IPS-18c (cell line): ENCODE data around the gene RAD50.
"Not testable (repeated sequence)": the region's sequence is repeated elsewhere in the genome, so short reads cannot be mapped to it uniquely, and the experiment has no call there.

ENCODE experiments used
- H3K4me3 ChIP-seq: 2 replicates; pipeline ENCODE4 v1.7.0; 2013; ENCODE audit warnings: low read depth, mild to moderate bottlenecking, low read length, moderate library complexity; ENCODE audit not compliant: insufficient read depth
- H3K9me3 ChIP-seq: one replicate; pipeline ENCODE4 v1.6.1; 2013; ENCODE audit warnings: mild to moderate bottlenecking, low read length, moderate library complexity; ENCODE audit not compliant: control insufficient read depth, insufficient read depth

RAD50 gene

DNA sequence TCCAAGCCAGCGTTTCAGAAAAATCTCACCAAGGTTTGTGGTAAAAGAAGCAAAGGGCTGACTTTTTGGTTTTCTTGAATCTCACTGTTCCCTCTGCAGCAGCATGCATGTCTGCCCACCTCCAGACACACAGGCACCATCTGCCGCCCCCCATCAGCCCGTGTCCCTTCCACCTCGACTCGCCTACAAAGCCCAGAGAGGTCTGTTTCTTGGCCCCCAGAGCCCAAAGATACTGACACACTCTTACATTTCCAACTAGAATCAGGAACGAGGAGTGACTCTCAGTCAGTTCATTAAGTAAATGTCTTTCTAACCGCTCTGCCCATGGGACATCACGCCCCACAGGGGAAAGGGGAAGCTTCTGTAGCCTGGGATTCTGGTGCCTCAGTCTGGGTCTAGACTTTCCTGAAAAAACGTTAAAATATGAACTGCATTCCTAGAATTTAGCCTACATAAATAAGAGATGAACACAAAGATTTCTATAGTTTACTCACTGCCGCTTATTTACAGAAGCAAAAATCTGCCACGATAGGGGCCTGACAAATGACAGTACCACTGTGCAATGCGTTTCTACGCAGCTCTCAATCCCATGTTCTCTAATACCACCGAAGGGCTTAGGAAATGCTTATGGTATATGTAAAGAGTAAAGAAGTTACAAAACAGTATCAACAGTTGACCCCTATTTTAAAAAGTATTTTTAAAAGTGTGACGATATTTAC lies 121.1 kb downstream of the RAD50 start:
- H3K4me3 ChIP-seq = no peak overlapping the region
- H3K9me3 ChIP-seq = no peaks in the 10 kb centered on the region

DNA sequence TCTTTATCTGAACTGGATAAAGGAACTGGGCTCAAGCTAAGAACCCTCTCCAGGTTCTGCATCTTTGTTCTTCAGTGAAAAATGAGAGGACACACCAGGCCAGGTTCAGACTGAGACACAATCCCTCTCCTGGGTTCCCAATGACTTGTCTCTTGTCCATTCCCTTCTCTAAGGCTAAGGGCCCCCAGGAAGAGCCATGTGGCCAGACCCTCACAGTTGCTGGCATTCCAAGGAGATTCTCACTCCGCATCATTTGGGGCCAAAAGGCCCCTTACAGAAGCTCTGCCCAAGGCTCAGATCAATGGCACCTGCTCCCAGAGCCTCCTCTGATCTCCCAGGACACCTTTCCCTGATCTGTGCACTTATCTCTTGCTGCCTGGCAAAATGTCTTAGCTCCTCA lies 122.0 kb downstream of the RAD50 start:
- Histone ChIP-seq H3K9me3 (no peaks in the 10 kb centered on the region), H3K4me3 (no peak overlapping the region)

DNA sequence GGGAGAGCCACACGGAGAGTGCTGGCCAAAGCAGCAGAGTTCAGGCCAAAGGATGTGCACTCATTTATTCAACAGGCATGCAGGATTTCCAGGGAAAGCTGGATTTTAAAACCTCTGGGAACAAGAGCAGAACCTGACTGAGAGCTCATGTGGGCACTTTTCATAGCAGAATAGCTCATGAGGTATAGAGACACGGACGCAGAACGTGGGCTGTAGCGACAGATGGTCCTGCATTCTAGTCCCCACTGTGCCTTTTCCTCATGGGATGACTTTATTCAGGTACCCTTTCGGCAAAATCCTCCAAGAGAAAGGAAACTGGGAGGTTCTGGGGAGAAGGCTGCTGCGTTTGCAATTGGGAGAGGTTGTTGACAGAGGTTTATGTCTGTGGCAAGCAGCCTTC lies 122.4 kb downstream of the RAD50 start:
- Histone ChIP-seq H3K4me3 (no peak overlapping the region), H3K9me3 (no peaks in the 10 kb centered on the region)

DNA sequence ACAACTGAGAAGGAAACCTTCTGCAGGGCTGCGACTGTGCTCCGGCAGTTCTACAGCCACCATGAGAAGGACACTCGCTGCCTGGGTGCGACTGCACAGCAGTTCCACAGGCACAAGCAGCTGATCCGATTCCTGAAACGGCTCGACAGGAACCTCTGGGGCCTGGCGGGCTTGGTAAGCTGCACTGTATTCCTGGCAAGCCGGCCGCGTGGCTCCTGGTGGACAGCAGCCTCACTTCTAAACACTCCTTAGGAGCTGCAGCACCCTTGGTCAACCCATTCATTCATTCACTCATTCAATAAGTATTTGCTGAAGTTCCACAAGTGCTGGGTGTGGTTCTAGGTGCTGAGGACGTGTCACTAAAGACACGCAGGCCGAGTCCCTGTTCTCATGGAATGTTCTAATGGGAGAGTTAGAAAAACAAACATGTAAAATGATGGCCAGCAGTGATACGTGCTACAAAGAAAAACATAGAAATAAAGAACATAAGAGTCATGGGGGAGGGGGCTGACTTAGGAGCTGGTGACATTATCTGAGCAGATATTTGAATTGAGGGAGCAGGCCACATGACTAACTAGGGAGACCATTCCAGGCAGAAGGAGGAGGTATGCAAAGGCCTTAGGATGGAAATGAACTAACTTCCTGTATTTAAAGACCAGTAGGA lies 123.1 kb downstream of the RAD50 start:
- H3K9me3 ChIP-seq = no peaks in the 10 kb centered on the region
- no peak overlapping the region for H3K4me3 ChIP-seq

DNA sequence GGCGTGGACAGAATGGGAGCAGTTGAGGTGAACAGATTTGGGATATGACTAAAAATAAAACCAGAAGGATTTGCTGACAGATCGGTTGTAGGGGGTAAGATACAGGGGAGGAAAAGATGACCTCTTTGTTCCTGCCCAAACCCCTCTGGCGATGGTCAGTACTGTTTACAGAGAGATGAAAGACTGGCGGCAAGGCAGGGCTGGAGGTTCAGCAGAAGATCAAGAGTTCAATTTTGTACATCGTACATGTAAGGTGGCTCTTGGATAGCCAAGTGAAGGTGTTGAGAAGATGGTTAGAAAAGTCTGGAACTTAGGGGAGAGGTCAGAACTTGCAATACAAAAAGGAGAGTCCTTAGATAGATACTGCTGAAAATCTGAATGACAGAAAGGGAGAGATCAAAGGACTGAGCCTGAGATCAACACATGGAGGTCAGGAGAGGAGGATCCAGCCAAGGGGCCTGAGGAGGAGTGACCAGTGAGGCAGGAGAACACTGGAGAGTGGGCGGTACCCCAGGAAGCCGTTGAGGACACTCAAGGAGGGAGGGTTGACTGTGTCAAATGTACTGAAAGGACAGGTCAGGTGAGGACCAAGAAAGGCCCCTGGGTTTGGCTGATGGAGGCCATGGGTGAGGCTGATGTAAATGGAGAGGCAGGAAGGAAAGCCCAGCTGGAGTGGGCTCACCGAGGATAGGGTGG lies 124.2 kb downstream of the RAD50 start:
- Histone ChIP-seq H3K4me3 (no peak overlapping the region), H3K9me3 (no peaks in the 10 kb centered on the region)

DNA sequence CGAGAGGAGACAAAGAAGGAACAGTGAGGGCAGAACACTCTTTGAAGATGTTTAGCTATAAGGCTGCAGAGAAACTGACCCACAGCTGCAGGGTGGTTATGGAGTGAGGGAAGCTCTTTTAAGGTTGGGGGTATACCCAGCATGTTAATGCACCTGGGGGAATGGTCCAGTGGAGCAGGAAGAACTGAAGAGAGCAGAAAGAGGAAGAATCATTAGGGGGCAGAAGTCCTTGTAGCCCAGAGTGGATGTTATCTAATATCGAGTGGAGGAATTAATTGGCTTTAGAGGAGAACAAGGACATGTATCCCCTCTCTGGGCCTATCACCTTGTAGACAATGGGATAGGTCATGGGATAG lies 124.7 kb downstream of the RAD50 start:
- H3K4me3 ChIP-seq = no peak overlapping the region
- no peaks in the 10 kb centered on the region for H3K9me3 ChIP-seq

DNA sequence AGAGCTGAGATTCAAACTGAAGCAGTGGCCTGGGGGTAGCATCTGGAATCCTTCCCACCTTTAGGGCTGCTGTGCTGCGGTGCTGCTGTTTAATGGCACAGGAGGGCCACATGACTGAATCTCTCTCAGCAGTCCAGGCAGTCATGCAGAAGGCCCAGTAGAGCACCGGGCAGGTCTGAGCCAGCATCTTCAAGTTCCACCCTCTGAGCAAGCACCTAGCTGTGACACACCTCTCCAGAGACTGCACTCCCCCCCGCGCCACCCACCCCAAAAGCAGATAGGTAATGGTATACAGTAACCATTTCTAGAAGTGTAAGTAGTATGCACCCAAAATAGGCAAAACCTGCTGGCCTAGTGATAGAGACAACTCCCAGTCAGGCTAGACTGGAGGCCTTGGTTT lies 125.2 kb downstream of the RAD50 start:
- H3K9me3 ChIP-seq = no peaks in the 10 kb centered on the region
- no peak overlapping the region for H3K4me3 ChIP-seq

DNA sequence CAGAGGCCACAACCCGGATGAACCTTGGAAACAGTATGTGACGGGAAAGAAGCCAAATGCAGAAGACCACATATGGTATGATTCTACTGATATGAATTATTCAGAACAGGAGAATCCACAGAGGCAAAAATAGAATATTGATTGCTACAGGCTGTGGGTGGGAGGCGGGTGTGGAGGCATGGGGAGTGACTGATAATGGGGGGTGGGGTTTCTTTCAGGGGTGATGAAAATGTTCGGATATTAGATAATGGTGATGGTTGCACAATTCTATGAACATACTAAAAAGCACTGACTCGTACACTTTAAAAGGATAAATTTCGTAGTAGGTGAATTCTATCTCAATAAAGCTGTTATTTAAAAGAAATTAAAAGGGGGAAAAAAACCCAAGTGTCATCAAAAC lies 127.7 kb downstream of the RAD50 start:
- no peak overlapping the region for H3K4me3 ChIP-seq
- no peaks in the 10 kb centered on the region for H3K9me3 ChIP-seq

DNA sequence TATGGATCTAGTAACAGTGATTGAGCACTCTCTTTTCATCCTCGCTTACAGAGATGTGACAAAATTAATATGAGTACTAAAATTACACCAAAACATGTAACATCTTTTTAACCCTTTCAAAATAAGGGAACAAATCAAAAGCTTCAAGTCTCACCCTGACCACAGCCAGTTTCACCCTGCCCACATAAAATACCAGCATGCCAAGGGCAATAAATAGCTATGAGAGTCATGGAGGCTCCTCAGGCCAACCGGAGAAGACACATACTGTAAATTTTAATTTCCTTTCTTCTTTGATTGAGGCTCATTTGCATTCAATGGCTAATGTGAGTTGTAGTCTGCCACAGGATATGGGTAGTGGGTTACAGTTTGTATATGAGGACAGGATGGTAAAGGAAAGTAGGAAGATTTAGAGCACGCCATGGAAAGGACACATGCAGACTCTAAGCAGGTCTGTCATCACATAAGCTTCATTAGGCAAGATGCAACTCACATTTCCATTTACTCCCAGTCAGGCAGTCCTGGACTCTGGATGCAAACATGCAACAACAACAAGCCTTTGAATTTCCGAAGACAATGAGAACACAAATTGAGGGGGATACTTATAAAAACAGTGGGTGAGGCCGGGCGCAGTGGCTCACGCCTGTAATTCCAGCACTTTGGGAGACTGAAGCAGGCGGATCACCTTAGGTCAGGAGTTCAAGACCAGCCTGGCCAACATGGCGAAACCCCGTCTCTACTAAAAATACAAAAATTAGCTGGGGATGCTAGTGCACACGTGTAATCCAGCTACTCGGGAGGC lies 128.3 kb downstream of the RAD50 start:
- H3K9me3 ChIP-seq = no peaks in the 10 kb centered on the region
- no peak overlapping the region for H3K4me3 ChIP-seq

DNA sequence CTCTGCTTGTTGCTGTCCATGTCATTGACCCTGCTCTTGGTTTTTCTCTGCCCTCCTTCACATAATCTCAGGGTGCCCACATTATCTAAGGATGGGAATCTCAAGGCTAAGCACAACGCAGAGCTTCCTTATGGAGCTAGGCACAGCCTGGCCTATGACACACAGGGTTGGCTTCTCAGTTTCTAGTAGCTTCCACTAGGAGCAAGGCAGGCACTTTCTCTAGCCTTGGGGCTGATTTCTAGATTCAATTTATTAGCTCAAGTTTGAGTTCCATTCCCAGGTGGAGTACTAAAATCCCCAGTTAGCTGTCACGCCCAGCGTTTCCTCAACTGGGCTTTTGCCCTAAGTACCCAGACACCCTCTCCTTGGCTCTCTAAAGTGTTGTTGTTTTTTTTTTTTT lies 129.4 kb downstream of the RAD50 start:
- H3K9me3 ChIP-seq = no peaks in the 10 kb centered on the region

DNA sequence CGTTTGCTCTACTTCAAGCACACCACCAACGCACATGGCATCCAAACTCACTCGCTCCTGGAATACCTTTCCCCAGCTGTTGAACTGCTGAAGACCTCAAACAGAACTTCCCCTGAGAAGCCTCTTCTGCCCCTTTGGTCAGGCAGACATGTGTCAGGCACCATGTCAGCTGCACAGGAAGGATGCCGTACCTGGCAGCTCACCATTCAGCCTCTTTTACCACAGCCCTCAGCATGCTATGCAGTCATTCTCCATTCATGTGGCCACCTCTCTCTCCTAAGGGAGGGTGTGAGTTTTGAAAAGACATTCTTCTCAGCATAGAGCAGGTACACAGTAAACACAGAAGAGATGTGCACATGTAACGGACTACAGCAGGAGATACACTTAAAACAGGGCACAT lies 131.2 kb downstream of the RAD50 start:
- Histone ChIP-seq H3K4me3 (no peak overlapping the region), H3K9me3 (no peaks in the 10 kb centered on the region)

More for the DNA sequence above, 129.4 kb downstream of the RAD50 start:
- H3K4me3 ChIP-seq = no peak overlapping the region

DNA sequence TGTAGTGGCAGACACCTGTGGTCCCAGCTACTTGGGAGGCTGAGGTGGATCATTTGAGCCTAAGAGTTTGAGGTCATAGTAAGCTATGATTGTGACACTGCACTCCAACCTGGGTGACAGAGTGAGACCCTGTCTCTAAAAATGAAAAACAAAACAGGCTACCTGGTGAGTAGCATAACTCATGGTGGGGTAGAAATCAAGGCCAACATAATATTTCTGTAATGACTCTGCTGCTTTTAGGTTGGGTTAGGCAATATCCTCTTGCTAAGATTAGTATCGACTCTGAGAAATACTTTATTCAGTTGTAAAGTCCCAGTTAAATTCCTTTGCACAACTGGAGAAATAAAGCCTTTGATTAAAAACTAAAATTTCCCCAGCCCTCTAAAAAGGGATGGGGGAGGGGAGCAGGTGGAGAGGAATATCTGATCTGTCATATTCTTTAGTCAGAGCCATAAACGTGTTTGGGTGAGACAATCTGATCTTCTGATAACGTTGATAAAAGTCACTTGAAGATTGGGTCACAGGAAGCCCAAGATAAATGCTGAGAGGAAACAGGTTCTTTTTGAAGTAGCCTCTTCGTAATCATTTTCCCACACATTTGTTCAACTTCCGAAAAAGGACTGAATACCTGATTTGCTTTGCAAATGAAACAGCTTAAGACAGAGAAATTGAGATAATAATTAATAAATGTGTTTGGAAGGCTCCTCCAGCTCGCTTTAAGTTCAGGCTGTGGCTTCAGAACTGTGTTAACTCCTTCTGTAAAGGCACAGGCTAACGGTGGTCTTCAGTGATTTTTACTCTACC lies 132.0 kb downstream of the RAD50 start:
- Histone ChIP-seq H3K9me3 (no peaks in the 10 kb centered on the region), H3K4me3 (no peak overlapping the region)

DNA sequence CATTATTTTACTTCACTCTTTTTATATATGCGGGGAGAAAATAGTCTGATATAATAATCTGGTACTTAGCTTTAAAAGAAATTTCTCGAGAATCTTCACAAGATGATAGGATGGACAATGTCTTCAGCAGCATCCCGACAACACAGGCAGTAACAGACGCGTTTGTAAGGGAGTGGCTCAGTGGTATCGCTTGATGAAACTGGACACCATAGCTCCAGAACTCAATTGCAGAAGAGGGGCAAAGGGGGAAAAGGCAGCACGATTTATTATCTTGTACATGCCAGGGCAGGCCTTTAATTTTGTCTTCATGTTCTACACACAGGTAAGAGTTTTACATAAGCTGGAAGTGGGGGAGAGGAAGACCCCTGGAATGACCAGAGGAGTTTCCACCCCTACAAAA lies 132.7 kb downstream of the RAD50 start:
- Histone ChIP-seq H3K4me3 (no peak overlapping the region), H3K9me3 (no peaks in the 10 kb centered on the region)

DNA sequence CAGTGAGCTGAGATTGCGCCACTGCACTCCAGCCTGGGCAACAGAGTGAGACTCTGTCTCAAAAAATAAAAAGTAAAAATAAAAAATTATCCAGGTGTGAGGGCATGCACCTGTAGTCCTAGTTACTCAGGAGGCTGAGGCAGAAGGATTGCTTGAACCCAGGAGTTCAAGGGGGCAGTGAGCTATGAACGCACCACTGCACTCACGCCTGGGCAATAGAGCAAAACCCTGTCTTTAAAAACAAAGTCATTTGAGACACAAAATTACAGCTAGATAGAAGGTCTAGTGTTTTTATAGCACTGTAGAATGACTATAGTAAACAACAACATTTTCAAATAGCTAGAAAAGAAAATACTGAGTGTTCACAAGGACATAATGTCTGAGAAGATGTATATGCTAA lies 133.4 kb downstream of the RAD50 start:
- Histone ChIP-seq H3K9me3 (no peaks in the 10 kb centered on the region), H3K4me3 (no peak overlapping the region)

DNA sequence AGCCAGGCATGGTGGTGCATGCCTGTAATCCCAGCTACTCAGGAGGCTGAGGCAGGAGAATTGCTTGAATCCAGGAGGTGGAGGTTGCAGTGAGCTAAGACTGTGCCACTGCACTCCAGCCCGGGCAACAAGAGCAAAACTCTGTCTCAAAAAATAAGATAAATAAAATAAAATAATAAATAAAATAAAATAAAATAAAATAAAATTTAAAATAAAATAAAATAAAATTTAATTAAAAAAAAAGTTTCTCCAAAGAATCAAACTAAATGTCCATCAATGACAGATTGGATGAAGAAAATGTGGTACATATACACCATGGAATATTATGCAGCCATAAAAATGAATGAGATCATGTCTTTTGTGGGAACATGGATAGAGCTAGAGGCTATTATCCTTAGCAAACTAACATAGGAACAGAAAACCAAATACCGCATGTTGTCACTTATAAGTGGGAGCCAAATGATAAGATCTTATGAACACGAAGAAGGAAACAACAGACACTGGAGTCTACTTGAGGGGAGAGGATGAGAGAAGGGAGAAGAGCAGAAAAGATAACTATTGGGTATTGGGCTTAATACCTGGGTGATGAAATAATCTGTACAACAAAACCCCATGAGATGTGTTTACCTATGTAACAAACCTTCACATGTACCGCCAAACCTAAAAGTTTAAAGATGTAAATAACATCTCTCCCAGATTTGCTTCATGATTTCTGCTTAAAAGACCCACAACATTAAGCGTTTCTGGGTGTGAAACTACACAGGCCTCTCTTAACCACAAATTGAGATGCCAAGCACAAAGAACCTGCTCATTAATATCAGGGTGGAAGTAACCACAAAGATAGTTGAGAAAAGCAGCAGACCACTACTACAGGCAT lies 135.2 kb downstream of the RAD50 start:
- H3K9me3 ChIP-seq, H3K4me3 ChIP-seq: not testable (repeated sequence)

DNA sequence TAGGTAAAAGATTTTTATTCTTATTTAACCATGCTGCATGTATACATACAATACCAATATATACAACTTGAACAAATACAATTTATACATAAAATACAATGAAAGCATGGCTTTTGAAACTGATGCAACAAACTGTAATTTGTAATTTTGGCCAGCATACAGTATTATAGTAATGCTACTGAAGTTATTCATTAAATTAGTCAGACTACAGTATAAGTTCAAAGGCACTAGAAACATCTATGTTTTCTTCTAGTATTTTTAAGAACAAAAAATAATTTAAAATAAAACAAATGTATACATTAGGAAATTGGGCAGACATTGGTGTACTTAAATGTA lies 135.8 kb downstream of the RAD50 start:
- no peaks in the 10 kb centered on the region for H3K9me3 ChIP-seq
- H3K4me3 ChIP-seq = no peak overlapping the region
